Urothelium cell line (cell line): ENCODE results near the gene TUBA8.

Source experiments
- DNase-seq: peaks from one replicate; pipeline ENCODE4 v3.0.0; 2011; ENCODE audit warnings: low spot score, mixed read lengths
- FAIRE-seq: peaks from 2 replicates; lab custom pipeline; 2011; peaks lifted over from hg19 to GRCh38; lab: Jason Lieb, UNC

Gene TUBA8

GRCh38 chr22:18077087-18077638 lies 33.4 kb upstream of the TUBA8 start:
- no peak for FAIRE-seq
- DNase-seq: no peak

GRCh38 chr22:18077639-18078328 lies 32.8 kb upstream of the TUBA8 start, which contains the start of gene PEX26:
TSS of gene PEX26 (plus strand) at chr22:18077990. CDS start at chr22:18078377, 387 bp downstream.
- peak; percentile 9 for FAIRE-seq
- peak; percentile 90 for DNase-seq

- peak; percentile 30 for DNase-seq
- no peak for FAIRE-seq
Measured at GRCh38 chr22:18078329-18079041, 32.1 kb upstream of the TUBA8 start.

GRCh38 chr22:18079706-18080233 lies 30.8 kb upstream of the TUBA8 start:
- FAIRE-seq (no peak), DNase-seq (no peak)

GRCh38 chr22:18081416-18081815 lies 29.2 kb upstream of the TUBA8 start:
- FAIRE-seq (no peak), DNase-seq (no peak)

GRCh38 chr22:18082467-18082866 lies 28.1 kb upstream of the TUBA8 start:
- FAIRE-seq: no peak

GRCh38 chr22:18083406-18083805 lies 27.2 kb upstream of the TUBA8 start:
- DNase-seq: no peak

More at GRCh38 chr22:18082467-18082866, 28.1 kb upstream of the TUBA8 start:
- DNase-seq: no peak

GRCh38 chr22:18085188-18085587 lies 25.4 kb upstream of the TUBA8 start:
- no peak for FAIRE-seq
- no peak for DNase-seq

More at GRCh38 chr22:18083406-18083805, 27.2 kb upstream of the TUBA8 start:
- FAIRE-seq: no peak

- FAIRE-seq: no peak
- DNase-seq: no peak
Measured at GRCh38 chr22:18087350-18087855, 23.2 kb upstream of the TUBA8 start.

GRCh38 chr22:18088825-18089568 lies 21.6 kb upstream of the TUBA8 start:
- no peak for FAIRE-seq
- no peak for DNase-seq

GRCh38 chr22:18090286-18090685 lies 20.3 kb upstream of the TUBA8 start:
- FAIRE-seq (no peak), DNase-seq (no peak)

- DNase-seq (no peak), FAIRE-seq (no peak)
Measured at GRCh38 chr22:18091478-18091877, 19.1 kb upstream of the TUBA8 start.

- DNase-seq (peak; percentile 76), FAIRE-seq (no peak)
Measured at GRCh38 chr22:18091916-18092526, 18.6 kb upstream of the TUBA8 start.

GRCh38 chr22:18093661-18094060 lies 16.9 kb upstream of the TUBA8 start:
- DNase-seq (no peak), FAIRE-seq (no peak)

- DNase-seq (no peak), FAIRE-seq (no peak)
Measured at GRCh38 chr22:18095101-18095805, 15.4 kb upstream of the TUBA8 start.

GRCh38 chr22:18096823-18097222 lies 13.8 kb upstream of the TUBA8 start:
- DNase-seq: no peak
- no peak for FAIRE-seq

GRCh38 chr22:18100781-18101180 lies 9.8 kb upstream of the TUBA8 start:
- DNase-seq (no peak), FAIRE-seq (no peak)

- FAIRE-seq: no peak
Measured at GRCh38 chr22:18101536-18101935, 9.1 kb upstream of the TUBA8 start.

GRCh38 chr22:18103527-18104269 lies 6.9 kb upstream of the TUBA8 start:
- DNase-seq (no peak), FAIRE-seq (no peak)

More at GRCh38 chr22:18101536-18101935, 9.1 kb upstream of the TUBA8 start:
- no peak for DNase-seq
